ENCODE measurements around the gene ZNF521.

ZNF521 gene

GRCh38 chr18:25223211-25223610, 128.8 kb downstream of the ZNF521 start:
- DNase-seq: no peak

DNA sequence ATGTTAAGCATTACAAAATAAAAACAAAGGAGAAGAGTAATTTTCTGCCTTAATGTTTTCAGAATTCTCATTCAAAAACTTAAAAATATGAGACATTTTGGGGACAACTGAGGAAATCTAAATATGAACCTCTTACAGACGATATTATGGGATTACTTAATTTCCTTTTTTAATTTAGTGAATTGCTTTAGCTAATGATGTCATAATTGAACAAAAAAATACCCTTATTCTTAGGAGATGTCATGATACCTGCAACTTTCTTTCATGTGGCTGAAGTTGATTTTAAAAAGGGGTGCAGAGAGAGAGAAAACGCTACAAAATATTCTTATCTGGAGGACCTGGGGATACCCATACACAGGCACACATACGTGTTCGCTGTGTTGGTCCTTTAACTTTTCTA, 129.3 kb downstream of the ZNF521 start:
- no peak for DNase-seq

DNA sequence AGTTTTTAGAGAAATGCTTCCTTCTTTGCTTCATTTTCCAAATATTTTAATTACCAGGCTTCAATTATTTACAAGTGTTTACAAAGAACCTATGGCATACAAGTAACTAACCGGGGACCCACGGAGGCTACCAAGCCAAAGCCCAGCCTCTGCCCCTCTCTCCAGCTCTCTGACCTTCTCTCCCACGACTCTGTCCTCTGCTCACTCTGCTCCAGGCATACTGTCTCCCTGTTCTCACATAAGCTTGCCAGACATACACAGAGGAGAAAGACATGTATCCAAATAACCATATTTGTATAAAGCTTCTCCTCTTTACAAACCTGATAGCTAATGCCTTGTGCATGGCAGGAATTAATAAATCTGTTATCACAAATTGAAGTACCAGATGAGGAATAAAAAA, 141.3 kb downstream of the ZNF521 start:
- no peak for DNase-seq

GRCh38 chr18:25192065-25192464, 159.9 kb downstream of the ZNF521 start:
- no peak for DNase-seq

DNA sequence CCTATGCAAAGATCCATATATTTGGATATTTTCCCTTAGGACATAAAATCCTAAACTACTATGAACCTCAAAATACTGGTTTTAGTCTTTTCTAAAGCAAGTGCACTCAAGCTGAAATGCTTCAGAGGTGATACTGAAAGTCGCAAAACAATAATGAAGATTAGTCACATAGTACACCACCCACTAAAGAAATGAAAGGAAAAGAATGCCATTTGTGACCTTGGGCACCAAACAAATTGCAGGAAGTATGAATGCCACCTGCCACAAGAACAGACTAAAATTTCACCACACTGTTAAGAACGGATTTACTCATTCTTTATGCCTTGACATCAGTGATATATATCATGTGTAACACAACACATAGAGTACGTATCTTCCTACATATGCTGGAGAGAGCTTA, 161.5 kb downstream of the ZNF521 start:
- DNase-seq: no peak

- no peak for DNase-seq
Measured at GRCh38 chr18:25189391-25190185, 162.4 kb downstream of the ZNF521 start.

GRCh38 chr18:25187521-25188192, 164.3 kb downstream of the ZNF521 start:
- no peak for DNase-seq

GRCh38 chr18:25186871-25187270, 165.1 kb downstream of the ZNF521 start:
- DNase-seq: no peak

- no peak for DNase-seq
Measured at GRCh38 chr18:25181993-25182392, 170.0 kb downstream of the ZNF521 start.

- DNase-seq: no peak
Measured at GRCh38 chr18:25181581-25181980, 170.4 kb downstream of the ZNF521 start.

- no peak for DNase-seq
Measured at GRCh38 chr18:25180973-25181548, 170.9 kb downstream of the ZNF521 start.

DNA sequence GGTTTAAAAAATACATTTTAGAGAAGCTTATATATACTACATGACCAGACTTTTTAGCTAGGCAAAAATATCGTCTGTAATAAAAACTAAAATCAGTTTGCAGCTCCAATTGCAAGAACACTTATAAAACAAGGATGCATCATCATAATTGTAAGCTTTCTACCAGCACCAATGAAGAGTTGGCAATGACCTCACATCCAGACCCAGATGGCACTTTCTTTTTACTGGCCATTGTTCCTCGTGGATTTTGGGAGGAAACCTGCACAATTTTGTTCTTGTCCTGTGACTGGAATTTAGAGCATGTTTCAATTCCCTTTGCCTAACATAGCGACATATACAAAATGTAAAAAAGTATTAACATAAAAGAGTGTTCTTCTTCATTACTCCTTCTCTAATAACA, 174.3 kb downstream of the ZNF521 start:
- DNase-seq: no peak

GRCh38 chr18:25176518-25177042, 175.4 kb downstream of the ZNF521 start:
- no peak for DNase-seq

DNA sequence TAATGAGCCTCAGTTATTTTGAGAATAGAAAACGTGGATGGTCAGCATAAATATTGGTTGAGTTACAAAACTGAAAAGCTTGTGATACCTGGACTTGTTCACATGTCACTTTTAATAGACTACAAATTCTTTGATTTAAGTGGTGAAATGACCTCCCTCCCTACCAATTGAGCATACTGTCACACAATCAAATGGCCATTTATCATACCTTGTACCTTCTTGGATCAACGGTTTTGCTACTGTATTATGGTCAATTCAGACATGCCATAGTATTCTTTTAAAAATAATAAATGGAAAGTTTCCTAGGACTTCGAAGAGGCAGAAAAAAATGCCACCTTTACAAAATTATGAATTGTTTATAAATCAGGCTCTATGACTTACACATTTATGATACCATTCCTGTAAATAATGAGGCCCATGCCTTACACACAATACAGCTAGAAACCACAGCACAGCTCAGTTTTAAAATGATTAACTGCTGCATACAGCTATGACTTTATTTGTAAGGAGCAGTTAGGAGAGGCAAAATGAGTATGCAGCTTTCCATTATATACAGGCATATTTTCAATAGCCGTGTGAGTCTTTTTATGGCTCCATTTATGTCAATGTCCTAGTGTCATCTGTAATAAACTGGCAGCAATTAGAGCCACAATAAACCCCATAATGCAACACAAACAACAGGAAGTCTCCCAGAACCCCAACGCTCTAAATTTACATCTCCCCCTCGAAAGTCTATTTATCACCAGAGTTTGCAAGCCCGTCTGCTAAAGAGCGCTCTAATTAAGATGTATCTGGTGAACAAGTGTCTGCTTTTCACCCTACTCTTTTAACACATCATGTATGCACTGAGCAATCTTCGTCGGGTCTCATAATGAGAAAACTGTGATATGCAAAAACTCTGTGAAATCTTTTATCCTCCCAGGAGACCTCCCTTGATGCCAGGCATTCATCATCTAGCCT, 176.1 kb downstream of the ZNF521 start:
- no peak for DNase-seq

GRCh38 chr18:25174324-25174723, 177.6 kb downstream of the ZNF521 start:
- DNase-seq: no peak

GRCh38 chr18:25171334-25171733, 180.6 kb downstream of the ZNF521 start:
- DNase-seq: no peak

GRCh38 chr18:25170402-25170801, 181.6 kb downstream of the ZNF521 start:
- DNase-seq: no peak

DNA sequence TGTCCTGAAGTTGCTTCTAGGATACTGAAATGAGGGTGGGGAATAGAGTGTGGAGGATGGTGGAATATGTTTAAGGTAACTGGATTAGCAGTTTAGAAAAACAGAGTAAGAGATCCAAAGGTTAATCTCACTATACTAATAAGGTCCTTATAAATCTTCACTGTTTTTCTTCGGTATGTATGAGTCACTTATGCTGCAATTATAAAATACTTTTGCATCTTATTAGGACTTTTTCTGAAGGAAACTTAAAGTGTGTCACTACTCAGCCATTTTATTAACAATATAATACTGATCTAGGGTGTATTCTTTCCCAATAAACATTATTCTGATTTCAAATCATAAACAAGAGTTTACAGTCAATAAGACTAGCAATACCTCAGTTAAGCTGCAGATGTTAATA, 182.3 kb downstream of the ZNF521 start:
- DNase-seq: no peak

- DNase-seq: no peak
Measured at GRCh38 chr18:25167612-25168410, 184.2 kb downstream of the ZNF521 start.

GRCh38 chr18:25166113-25166512, 185.9 kb downstream of the ZNF521 start:
- no peak for DNase-seq

All from SHP77 (cell line).